ENCODE data around the gene NHLRC2. TPM values are rescaled to one million over a fixed set of nuclear protein-coding genes. Genes with fewer than 3 reads are reported as not detected.

Gene NHLRC2
- total RNA-seq, 1 experiment from 2014 or later: 30.9 TPM

- Histone ChIP-seq H3K4me1 (ENCODE audit: insufficient read depth, low read length) (peaks cover 3% of the 10 kb centered on the region; the same call in 1 of the 2 replicates), H2BK12ac (ENCODE audit: insufficient read length, low read depth, low read length) (no peak overlapping the region), H2BK20ac (ENCODE audit: low read depth, low read length, poor library complexity, severe bottlenecking) (no peak overlapping the region), H3K9ac (ENCODE audit: extremely low read depth, insufficient read length, low read length) (no peak overlapping the region), H3K23me2 (ENCODE audit: insufficient read length, low read depth, low read length, poor library complexity, severe bottlenecking) (no peaks in the 10 kb centered on the region), H2BK15ac (ENCODE audit: low read depth, low read length) (no peak overlapping the region), H3K79me1 (ENCODE audit: insufficient read depth, low read depth, low read length, poor library complexity, severe bottlenecking) (no peaks in the 10 kb centered on the region), H4K20me1 (ENCODE audit: control insufficient read depth, insufficient read depth, insufficient read length) (no peaks in the 10 kb centered on the region), H3T11ph (ENCODE audit: low read length) (no peak overlapping the region), H3K9me3 (ENCODE audit: control insufficient read depth, low read depth, low read length) (no peaks in the 10 kb centered on the region), H3K14ac (ENCODE audit: insufficient read depth, low read length) (no peak overlapping the region), H4K5ac (ENCODE audit: insufficient read length, low read depth, low read length) (no peak overlapping the region), H3K23ac (ENCODE audit: insufficient read length, low read depth, low read length) (no peak overlapping the region), H2AFZ (ENCODE audit: low read length) (no peak overlapping the region), H2BK120ac (ENCODE audit: low read depth, low read length, poor library complexity, severe bottlenecking) (no peak overlapping the region), H3K27me3 (ENCODE audit: insufficient read depth, low read length) (no peaks in the 10 kb centered on the region), H3K56ac (ENCODE audit: insufficient read length, low read depth, low read length) (no peak overlapping the region), H3K4ac (ENCODE audit: low read depth, low read length) (no peak overlapping the region), H3K18ac (ENCODE audit: insufficient read length, low read depth, low read length) (no peak overlapping the region), H4K8ac (replicated peaks; ENCODE audit: insufficient read length, low read depth, low read length) (no peak overlapping the region), H2BK5ac (ENCODE audit: insufficient read length, low read length) (no peak overlapping the region), H3K4me2 (ENCODE audit: insufficient read depth, insufficient read length, low read length) (no peak overlapping the region), H3K27ac (ENCODE audit: insufficient read length, low read depth, low read length) (no peak overlapping the region), H3K79me2 (ENCODE audit: insufficient read depth, low read length) (no peaks in the 10 kb centered on the region), H2AK5ac (ENCODE audit: insufficient read length, low read length) (no peak overlapping the region), H4K91ac (ENCODE audit: insufficient read length, low read depth, low read length) (no peak overlapping the region)
- no peak for TF ChIP-seq CTCF (conservative IDR thresholded peaks at IDR 0.05)
- H3K4me1 Mint-ChIP-seq: no peaks in the 10 kb centered on the region
- DNase-seq: no peak
- WGBS (ENCODE audit: extremely low coverage, insufficient read length, low lambda C conversion rate): no CpG with 5 or more reads among the region's 12 CpGs
- H3K27me3 Mint-ChIP-seq (ENCODE audit: low read depth): no peaks in the 10 kb centered on the region; the same call in 1 of the 2 replicates
- H3K9me3 Mint-ChIP-seq: no peaks in the 10 kb centered on the region
- no peak overlapping the region for H3K4me3 Mint-ChIP-seq
- no peaks in the 10 kb centered on the region for H3K36me3 Mint-ChIP-seq (ENCODE audit: insufficient read depth in 1 of 3, low read depth in 3 of 3)
- no peak overlapping the region for H3K27ac Mint-ChIP-seq
Observed at GRCh38 chr10:113947184-113948041, 93.0 kb downstream of the NHLRC2 start.
